CD4-positive, alpha-beta T cell treated with Interleukin-12 subunit alpha and Interleukin-12 subunit beta, for 1 hour (primary cell): ENCODE data around the gene FPGT.
"Not testable (repeated sequence)": the region's sequence is repeated elsewhere in the genome, so short reads cannot be mapped to it uniquely, and the experiment has no call there.

ENCODE experiments used
- DNase-seq: peaks from one replicate; pipeline ENCODE4 v3.0.0-alpha.2; 2020

FPGT gene

GRCh38 chr1:74197657-74198552 is at the start of gene FPGT, which contains the start of gene LRRIQ3:
Gene FPGT (plus strand): TSS chr1:74198242. CDS start chr1:74198279, 37 bp downstream.
Gene LRRIQ3 (minus strand): TSS chr1:74198176. CDS start chr1:74183684, 14,492 bp downstream.
- peak; percentile 96 for DNase-seq

- DNase-seq = no peak
These were observed 38.0 kb upstream of the FPGT start for GRCh38 chr1:74160046-74160445.

- DNase-seq = no peak
These were observed 36.5 kb upstream of the FPGT start for GRCh38 chr1:74161497-74161896.

- no peak for DNase-seq
These were observed 35.7 kb upstream of the FPGT start for GRCh38 chr1:74162333-74162732.

- DNase-seq = not testable (repeated sequence)
These were observed 23.6 kb upstream of the FPGT start for GRCh38 chr1:74174423-74174822.

GRCh38 chr1:74180490-74180889 is 17.6 kb upstream of the FPGT start:
- DNase-seq = no peak

GRCh38 chr1:74193908-74194307 is 4.1 kb upstream of the FPGT start:
- DNase-seq = no peak

- no peak for DNase-seq
These were observed 2.7 kb upstream of the FPGT start for GRCh38 chr1:74195339-74195738.

- no peak for DNase-seq
These were observed 787 bp upstream of the FPGT start for GRCh38 chr1:74197255-74197654.

- no peak for DNase-seq
These were observed 1.5 kb downstream of the FPGT start for GRCh38 chr1:74199504-74199903.

- no peak for DNase-seq
These were observed 7.2 kb downstream of the FPGT start for GRCh38 chr1:74205266-74205665.

GRCh38 chr1:74215229-74215628 is 17.2 kb downstream of the FPGT start:
- no peak for DNase-seq

- DNase-seq = no peak
These were observed 24.7 kb downstream of the FPGT start for GRCh38 chr1:74222701-74223100.

- DNase-seq = no peak
These were observed 25.4 kb downstream of the FPGT start for GRCh38 chr1:74223453-74223852.

GRCh38 chr1:74235153-74235552 is 37.1 kb downstream of the FPGT start, which contains the start of gene TNNI3K:
Gene TNNI3K (plus strand): TSS chr1:74235387. CDS start chr1:74235452, 65 bp downstream.
- no peak for DNase-seq

GRCh38 chr1:74236440-74236839 is 38.4 kb downstream of the FPGT start:
- no peak for DNase-seq

- no peak for DNase-seq
These were observed 39.0 kb downstream of the FPGT start for GRCh38 chr1:74237035-74237434.

GRCh38 chr1:74237787-74238186 is 39.7 kb downstream of the FPGT start:
- no peak for DNase-seq

GRCh38 chr1:74245168-74245772 is 47.2 kb downstream of the FPGT start:
- no peak for DNase-seq

GRCh38 chr1:74246315-74246714 is 48.3 kb downstream of the FPGT start:
- DNase-seq = no peak

- DNase-seq = no peak
These were observed 50.0 kb downstream of the FPGT start for GRCh38 chr1:74247881-74248528.

- not testable (repeated sequence) for DNase-seq
These were observed 55.3 kb downstream of the FPGT start for GRCh38 chr1:74253243-74253824.
